GM21423 (cell line): ENCODE data around the gene CARD11.

Experiments used
- ATAC-seq: cut with Tn5 transposase; IDR thresholded peaks from one replicate; pipeline ENCODE4 v1.9.1; 2021; ENCODE audit warnings: mild to moderate bottlenecking, moderate library complexity; ENCODE audit not compliant: unreplicated experiment

The CARD11 gene

DNA sequence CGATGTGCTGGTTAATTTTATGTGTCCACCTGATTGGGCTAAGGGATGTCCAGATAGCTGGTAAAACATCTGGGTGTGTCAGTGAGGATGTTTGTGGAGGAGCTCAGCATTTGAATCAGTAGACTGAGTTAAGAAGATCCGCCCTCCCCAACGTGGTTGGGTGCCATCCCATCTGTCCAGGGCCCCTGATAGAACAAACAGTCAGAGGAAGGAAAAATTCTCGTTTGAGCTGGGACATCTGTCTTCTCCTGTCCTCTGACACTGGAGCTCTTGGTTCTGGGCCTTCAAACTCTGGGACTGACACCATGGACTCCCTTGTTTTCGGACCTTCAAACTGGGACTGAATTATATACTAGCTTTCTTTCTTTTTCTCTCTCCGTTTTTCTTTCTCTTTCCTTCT lies 59.6 kb downstream of the CARD11 start:
- ATAC-seq, result no peak

DNA sequence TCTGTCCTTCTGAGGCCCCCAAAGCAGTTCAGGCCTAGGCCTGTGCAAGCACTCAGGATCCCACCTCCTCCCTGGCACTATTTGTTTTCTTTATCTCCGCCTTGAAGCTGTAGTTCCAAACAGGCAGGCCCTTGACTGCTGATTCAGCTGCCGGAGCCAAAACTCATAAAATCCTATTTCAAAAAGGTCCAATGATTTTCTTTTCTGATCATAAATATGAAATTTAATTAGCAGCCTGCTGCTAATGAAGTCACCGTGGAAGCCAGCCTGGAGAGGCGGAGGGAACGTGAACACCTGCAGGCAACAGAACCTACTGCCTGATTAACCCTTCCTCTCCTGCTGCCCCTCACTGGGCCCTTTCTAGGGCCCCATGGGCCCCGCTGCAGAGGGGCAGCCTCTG lies 60.1 kb downstream of the CARD11 start:
- ATAC-seq, result no peak

DNA sequence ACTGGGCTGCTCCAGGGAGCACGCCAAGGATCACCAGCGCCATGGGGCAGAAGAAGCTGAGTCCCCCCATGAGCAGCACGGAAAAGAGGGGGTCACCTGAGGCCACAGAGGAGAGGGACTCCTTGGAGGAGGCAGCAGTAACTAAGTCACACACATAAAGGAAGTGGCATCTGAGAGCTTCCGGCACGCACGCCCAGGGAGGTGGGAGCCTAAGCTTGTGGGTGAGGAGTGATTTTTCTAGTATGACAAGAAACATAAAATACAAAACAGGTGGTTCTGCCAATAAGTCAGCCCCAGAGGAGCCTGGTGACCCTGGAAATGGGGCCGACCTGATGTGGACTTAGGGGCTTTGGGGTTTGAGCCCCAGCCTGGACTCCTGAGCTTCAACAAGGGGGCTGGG lies 60.8 kb downstream of the CARD11 start:
- no peak for ATAC-seq

DNA sequence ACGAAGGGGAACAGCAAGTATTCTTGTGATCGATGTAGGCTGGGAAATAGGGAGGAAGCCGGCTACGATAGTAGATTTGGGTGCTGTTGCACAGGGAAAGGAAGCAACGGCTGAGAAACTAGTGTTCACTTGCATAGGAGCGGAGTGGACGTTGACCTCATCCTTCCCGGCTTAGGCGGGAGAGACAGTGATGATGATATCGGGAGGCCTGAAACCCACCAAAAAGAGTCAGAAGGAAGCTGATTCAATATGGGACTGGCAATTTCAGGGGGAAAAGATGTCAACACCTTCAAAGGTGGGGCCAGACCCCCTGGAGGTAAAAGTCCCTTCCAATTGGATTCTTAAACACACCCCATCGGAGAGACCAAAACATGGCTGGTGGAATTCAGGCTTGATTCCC lies 61.3 kb downstream of the CARD11 start:
- ATAC-seq, result no peak

DNA sequence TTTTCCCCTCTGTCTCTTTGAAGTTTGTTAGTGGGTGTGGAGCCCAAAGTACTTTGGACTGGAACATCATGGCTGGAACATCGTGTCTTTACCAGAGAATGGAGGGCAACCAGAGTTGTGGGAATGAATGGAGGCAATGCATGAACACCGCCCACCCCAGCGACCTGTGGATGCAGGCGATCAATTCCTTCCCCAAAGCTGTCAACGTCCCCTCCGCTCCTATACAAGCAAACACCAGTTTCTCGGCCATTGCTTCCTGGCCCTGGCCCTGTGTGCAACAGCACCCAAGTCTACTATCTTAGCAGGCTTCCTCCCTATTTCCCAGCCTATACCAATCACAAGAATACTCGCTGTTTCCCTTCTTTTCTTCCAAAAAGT lies 62.6 kb downstream of the CARD11 start:
- ATAC-seq, result no peak

DNA sequence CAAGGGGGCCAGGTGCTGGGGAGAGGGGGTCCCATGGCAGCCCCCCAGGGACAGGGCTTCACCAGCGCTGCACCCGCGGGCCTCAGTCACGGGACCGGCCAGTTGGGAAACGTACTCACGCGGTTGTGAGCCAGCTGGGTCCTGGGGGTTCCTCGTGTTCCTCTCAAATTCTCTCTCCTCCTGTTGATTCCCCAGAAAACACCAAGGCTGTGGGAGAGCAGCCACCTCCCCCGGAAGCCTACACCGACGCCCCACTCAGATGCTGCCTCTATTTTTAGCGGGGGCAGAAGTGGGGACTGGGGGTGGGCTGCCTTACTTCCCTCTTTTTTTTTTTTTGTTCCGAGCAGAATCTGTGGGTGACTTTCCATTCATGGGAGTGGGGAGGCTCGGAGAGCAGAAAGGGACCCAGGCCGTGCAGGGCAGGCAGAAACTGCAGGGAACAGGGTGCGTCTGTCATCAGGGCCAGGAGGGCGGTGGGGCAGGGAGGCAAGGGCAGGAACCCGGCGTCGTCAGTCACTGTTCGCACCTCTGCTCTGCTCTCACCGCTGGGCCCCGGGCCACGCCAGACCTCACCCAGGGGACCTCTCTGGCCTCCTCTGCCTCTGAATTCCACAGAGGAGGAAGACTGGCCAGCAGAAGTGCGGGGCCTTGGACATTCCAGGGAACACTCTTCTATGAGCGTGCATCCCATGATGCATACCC lies 63.1 kb downstream of the CARD11 start:
- ATAC-seq, result no peak

DNA sequence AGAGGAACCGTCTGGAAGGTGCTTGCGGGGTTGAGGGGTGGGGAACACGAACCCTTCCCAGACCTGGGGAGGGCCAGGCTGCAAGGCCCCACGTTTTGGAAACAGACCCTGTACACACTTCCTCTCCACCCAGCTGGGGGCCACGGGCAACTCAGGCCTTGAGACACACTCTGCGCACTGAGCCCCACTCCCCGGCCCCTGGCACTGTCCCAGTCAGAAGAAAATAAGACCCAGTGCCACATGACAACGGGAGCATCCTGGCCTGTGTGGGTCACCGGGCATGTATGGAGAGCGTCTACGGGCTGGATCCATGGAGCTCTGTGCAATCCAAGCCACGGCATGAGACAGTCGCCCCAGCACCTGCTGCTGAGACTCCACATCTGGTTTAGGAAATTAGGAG lies 63.7 kb downstream of the CARD11 start:
- no peak for ATAC-seq

DNA sequence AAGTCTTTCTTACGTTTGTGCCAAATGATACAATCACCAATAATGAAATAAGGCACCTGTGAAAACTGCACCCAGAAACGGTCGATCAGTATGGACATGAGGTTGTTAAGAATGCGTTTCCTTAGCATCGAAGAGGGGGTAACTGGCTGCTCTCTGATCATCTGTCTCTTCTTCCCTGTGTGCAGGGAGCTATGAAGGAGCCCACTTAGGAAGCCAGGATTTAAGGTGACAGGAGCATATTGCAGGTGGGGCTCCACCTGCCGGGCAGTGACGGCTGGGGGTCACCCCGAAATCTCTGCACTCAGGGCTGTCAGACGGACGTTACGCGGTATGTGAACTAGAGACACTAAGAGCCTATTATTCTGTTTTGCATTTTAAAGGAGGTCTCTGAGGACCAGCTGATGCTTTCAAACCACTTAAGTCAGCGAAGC lies 64.5 kb downstream of the CARD11 start:
- no peak for ATAC-seq

DNA sequence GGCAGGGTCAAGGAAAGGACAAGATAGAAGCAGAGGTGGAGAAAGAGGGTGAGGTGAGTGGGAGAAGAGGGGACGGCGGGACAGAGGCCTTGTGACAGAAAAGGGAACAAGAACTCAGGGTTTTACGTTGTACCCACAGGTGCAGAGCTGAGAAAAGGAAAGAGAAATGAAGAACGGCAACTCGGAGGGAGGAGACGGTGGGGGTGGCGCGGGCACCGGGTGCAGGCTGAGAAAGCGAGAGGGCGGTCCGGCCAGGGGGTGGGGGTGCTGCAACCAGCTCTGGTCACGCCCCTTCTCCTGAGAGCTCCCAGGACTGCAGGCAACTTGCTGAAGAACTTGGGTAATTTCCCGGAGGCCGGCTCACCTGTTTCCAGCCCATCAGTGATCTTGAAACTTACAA lies 65.3 kb downstream of the CARD11 start:
- ATAC-seq, result peak; percentile 78

DNA sequence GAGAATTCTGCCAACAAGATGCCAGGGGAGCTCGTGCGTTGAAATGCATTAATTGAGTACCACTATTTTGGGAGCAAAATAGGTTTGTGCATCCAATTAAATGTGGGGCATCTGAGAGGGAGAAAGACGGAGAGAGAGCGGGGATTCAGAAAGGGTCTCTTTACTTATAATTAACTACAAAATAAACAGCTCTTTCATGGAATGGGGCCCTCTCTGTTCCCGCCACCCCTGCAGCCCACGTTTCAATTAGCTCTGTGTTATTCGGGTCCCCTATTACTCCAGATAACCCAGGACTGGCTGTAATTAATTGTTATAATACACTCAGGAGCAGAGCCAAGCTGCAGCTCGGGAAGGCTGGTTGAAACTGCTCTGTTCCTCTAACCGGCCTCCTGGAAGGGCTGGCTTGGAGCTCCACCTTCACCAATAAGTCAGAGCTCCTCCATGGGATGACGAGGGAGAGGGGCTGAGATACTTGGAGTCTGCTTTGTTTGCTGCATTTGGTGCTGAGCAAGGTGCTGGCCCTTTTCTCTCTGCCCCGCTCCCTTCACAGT lies 67.8 kb downstream of the CARD11 start:
- no peak for ATAC-seq

DNA sequence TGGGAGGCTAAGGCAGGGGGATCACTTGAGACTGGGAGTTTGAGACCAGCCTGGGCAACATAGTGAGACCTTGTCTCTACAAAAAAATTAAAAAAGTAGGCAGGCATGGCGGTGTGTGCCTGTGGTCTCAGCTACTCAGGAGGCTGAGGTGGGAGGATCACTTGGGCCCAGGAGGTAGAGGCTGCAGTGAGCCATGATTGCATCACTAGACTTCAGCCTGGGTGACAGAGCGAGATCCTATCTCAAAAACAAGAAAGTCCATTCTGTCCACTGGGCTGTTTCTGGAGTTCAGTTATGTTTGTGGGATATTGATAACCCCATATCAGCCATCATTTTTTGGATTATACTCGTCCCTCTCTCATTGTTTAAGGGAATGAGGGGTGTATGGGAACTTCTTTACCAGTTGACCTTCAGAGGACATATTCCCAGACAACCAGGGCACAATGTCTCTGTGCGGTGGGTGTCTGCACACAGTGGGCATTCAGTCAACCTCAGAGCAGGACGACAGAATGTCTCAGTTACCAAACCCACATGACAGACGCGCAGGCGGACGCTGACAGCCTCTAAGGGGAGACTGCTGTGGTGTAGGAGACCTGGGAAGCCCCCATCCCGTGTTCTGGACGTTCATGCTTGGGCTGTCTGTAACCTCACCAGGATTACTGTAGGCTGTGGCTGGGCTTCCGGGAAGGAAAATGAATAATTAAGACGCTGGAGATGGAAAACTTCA lies 69.4 kb downstream of the CARD11 start:
- no peak for ATAC-seq

DNA sequence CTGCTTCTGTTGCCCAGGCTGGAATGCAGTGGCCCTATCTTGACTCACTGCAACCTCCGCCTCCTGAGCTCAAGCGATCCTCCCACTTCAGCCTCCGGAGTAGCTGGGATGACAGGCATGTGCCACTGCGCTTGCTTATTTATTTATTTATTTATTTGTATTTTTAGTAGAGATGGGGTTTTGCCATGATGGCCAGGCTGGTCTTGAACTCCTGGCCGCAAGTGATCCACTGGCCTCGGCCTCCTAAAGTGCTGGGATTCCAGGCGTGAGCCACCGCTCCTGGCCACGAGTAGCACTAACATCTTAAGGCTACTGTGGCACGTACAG lies 70.9 kb downstream of the CARD11 start:
- ATAC-seq, result no peak

DNA sequence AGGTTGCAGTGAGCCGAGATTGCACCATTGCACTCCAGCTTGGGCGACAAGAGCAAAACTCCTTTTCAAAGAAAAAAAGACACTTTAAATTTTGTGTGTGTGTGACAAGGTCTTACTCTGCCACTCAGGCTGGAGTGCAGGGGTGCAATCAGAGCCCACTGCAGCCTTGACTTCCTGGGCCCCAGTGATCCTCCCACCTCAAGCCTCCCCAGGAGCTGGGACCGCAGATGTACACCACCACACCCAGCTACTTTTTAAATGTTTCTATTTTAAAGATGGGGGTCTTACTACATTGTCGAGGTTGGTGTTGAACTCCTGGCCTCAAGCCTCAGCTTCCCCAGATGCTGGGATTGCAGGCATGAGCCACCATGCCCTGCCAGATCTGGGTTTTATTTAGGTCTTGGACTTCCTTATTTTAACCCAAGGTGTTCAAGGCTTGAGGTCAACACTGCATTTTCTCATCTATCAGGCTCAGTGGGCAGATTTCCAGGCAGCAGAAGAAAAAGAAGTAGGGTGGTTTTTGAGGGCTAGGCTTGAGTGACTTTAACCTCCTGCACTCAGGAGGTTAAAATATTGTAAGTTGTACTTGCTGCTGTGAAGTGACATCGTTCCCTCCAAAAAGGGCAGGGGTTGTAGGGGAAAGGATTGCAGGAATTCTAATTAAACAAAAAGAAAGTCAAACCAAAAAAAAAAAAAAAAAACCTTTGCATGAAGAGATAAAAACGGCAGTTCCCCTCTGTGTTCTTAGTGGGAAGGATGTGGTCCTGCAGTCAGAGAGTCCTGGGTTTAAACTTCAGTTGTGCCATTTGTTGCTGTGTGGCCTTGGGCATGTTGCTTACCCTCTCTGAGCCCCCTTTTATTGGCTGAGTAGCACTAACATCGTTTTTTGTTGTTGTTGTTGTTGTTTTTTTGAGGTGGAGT lies 71.5 kb downstream of the CARD11 start:
- peak; percentile 83 for ATAC-seq

DNA sequence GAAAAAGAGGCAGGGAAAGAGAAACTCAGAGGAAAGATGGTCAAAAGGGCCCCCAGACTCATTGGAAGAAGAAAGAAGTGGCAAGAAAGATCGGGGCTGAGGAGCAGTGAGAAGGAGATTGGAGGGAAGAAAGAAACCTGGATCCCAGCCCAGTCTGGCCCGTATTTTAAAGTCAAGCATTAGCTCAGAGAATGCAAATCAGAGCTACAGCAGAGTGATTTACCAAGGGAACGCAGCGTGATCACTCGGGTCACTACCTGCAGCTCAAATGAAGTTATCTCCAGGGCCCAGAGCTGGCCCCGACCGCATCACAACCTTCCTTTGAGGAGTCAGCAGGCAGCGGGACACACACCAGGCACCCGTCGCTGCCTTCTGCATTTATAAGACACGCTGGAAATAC lies 72.8 kb downstream of the CARD11 start:
- no peak for ATAC-seq

DNA sequence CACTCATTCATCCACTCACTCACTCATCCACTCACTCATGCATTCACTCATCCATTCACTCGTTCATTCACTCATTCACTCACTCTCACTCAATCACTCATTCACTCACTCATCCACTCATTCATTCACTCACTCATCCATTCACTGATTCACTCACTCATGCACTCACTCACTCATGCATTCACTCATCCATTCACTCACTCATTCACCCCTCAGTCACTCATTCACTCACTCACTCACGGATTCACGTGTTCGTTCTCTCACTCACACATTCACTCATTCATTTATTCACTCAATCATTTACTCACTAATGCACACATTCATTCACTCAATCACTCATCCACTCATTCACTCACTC lies 73.4 kb downstream of the CARD11 start:
- no peak for ATAC-seq

DNA sequence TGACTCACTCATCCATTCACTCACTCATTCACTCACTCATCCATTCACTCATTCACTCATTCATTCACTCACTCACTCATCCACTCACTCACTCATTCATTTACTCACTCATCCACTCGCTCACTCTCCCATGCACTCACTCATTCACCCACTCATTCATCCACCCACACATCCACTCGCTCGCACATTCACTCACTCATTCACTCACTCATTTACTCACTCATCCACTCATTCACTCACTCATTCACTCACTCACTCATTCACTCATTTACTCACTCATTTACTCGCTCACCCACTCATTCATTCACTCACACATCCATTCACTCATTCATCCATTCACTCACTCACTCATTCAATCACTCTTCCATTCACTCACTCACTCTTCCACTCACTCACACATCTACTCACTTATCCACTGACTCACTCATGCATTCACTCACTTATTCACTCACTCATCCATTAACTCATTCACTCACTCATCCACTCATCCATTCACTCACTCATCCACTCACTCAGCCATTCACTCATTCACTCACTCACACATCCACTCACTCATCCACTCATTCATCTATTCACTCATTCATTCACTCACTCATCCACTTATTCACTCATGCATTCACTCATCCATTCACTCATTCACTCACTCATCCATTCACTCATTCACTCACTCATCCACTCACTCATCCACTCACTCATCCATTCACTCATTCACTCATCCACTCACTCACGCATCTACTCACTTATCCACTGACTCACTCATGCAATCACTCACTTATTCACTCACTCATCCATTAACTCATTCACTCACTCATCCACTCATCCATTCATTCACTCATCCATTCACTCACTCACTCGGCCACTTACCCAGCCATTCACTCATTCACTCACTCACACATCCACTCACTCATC lies 74.0 kb downstream of the CARD11 start:
- ATAC-seq, result no peak

DNA sequence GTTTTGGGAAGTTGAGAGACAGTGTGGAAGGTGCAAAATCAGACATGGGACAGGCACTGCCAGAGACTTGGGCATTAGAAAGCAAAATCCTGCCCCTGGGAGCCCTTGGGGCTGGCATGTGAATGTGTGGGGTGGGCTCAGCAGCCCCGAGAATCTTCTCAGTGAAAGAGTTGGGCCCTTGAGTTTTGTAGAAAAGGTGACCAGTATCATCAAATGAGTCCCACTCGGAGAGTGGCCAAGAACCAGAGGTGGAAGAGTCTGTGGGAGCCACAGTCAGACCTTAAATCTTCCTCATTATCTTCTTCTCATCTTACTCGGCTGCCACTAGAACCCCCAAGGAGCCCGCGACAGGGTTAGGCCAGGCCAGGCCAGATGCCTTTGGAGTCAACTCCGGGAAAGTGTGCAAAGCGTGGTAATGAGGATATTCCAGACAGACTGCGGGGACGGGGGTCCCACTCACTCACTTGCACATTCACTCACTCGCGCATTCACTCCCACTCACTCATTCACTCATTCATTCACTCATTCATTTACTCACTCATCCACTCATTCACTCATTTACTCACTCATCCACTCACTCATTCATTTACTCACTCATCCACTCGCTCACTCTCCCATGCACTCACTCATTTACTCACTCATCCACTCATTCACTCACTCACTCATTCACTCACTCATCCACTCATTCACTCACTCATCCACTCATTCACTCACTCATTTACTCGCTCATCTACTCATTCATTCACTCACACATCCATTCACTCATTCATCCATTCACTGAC lies 74.9 kb downstream of the CARD11 start:
- no peak for ATAC-seq

DNA sequence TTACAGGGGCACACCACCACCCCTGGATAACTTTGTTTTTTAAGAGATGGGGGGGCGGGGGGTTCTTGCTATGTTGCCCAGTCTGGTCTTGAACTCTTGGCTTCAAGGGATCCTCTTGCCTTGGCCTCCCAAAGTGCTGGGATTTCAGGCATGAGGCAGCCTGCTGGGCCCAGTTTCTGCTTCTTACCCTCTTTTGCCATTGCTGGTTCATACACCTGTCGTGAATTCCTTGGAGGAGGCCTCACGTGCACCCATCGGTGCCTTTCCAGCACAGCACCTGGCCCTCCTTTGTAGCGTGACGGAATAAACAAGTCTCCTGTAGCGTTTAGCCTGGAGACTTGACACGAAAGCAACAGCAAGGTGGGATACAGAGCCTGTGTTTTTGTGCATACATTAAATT lies 75.5 kb downstream of the CARD11 start:
- no peak for ATAC-seq

DNA sequence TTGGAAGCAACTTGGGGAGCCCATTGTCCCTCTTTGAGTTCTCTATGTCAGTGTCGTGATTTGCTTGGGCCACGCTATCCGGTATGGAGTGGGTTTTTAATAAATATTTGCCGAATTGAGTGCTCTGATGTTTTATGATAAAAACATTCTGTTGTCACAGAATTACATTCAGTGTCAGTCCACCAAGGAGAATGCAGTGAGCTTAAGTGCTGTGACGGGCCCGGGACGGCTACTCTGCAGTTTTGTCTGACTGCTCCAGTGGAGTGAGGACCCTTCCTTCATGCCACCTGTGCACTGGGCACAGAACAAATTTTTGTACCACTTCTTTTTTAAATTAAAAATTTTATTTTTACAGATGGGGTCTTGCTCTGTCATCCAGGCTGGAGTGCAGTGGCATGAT lies 76.0 kb downstream of the CARD11 start:
- ATAC-seq, result no peak

DNA sequence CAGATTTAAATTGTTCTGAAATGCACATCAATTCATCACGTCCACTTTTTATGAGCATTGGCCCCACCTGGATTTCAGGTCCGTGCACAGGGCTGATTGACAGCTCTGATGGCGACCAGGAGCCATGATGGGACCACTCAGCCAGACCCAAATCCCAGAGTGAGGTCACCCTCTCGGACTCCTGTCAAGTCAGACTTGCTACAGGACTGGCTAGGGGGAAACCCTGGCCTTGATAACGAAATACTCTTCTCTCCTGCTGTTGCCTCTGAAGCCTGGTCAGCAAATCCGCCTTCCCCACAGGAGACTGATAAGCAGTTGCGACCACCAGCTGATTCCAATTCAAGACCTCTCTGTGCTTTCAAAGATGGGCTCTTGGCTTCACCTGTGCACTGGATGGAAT lies 76.4 kb downstream of the CARD11 start:
- ATAC-seq, result no peak
